IMR-90 (cell line): ENCODE data around the gene CES4A. TPM values are rescaled to one million over a fixed set of nuclear protein-coding genes. Genes with fewer than 3 reads are reported as not detected.

Experiments used
- ATAC-seq: fragments of 200-7000 bp; cut with Tn5 transposase; 2 replicates; pipeline ENCODE4 v1.9.1; 2020; ENCODE audit warnings: low read depth, mild to moderate bottlenecking, moderate library complexity
- BruUV-seq: library from RNA; stranded (reverse); fragments of 400-500 nt; replicated peaks from 2 replicates; lab custom pipeline; 2021; lab: Mats Ljungman, UMichigan
- CTCF ChIA-PET: fragments of 300-600 bp; formaldehyde crosslinking; extraction: SDS; loops from one replicate; lab custom pipeline; 2021; ENCODE audit warnings: antibody characterized with exemption; lab: Yijun Ruan, JAX
- POLR2A ChIA-PET: fragments of 300-600 bp; sonication (Branson Sonifier 250); formaldehyde crosslinking; loops from one replicate; lab custom pipeline; 2022; ENCODE audit warnings: antibody characterized with exemption; ENCODE audit not compliant: unreplicated experiment; lab: Charles Lee
- DNase-seq: peaks from one replicate; pipeline ENCODE4 v3.0.0; 2013
- H2AFZ ChIP-seq: replicated peaks from 2 replicates; pipeline ENCODE3; 2013; ENCODE audit warnings: low read length, mild to moderate bottlenecking; ENCODE audit not compliant: poor library complexity
- H2AK5ac ChIP-seq: 2 replicates; pipeline ENCODE4 v1.6.1; 2013; ENCODE audit warnings: low read depth, low read length, inconsistent platforms
- H2AK9ac ChIP-seq: replicated peaks from 2 replicates; pipeline ENCODE3; 2013; ENCODE audit warnings: mild to moderate bottlenecking, low read depth, low read length, moderate library complexity; ENCODE audit not compliant: poor library complexity
- H2BK120ac ChIP-seq: 2 replicates; pipeline ENCODE4 v1.6.1; 2013; ENCODE audit warnings: low read depth, low read length, inconsistent platforms
- H2BK15ac ChIP-seq: 3 replicates; pipeline ENCODE4 v1.6.1; 2013; ENCODE audit warnings: low read depth, low read length, inconsistent platforms
- H2BK20ac ChIP-seq: 2 replicates; pipeline ENCODE4 v1.6.1; 2013; ENCODE audit warnings: low read depth, mild to moderate bottlenecking, inconsistent platforms, low read length, moderate library complexity
- H2BK5ac ChIP-seq: 2 replicates; pipeline ENCODE4 v1.6.1; 2013; ENCODE audit warnings: mild to moderate bottlenecking, low read depth, low read length, inconsistent platforms; ENCODE audit not compliant: poor library complexity, severe bottlenecking
- H3K14ac ChIP-seq: replicated peaks from 2 replicates; pipeline ENCODE4 v1.6.1; 2013; ENCODE audit warnings: low read depth, low read length, inconsistent platforms
- H3K18ac ChIP-seq: 2 replicates; pipeline ENCODE4 v1.6.1; 2013; ENCODE audit warnings: low read depth, low read length, control low read depth
- H3K23ac ChIP-seq: 2 replicates; pipeline ENCODE4 v1.6.1; 2013; ENCODE audit warnings: low read depth, low read length, inconsistent platforms
- H3K27ac ChIP-seq: 2 replicates; pipeline ENCODE4 v1.5.1; 2013; ENCODE audit warnings: mild to moderate bottlenecking, control low read depth, low read length; ENCODE audit not compliant: insufficient read depth
- H3K27me3 ChIP-seq: 2 replicates; pipeline ENCODE4 v1.6.1; 2013; ENCODE audit warnings: low read length; ENCODE audit not compliant: control insufficient read depth, insufficient read depth
- H3K36me3 ChIP-seq: 2 replicates; pipeline ENCODE4 v1.6.1; 2013; ENCODE audit warnings: low read length, mixed read lengths; ENCODE audit not compliant: control insufficient read depth, insufficient read depth
- H3K4ac ChIP-seq: 2 replicates; pipeline ENCODE4 v1.6.1; 2013; ENCODE audit warnings: low read depth, low read length, inconsistent platforms
- H3K4me1 ChIP-seq: 2 replicates; pipeline ENCODE4 v1.6.1; 2013; ENCODE audit warnings: low read length, mixed read lengths; ENCODE audit not compliant: control insufficient read depth, insufficient read depth
- H3K4me2 ChIP-seq: 2 replicates; pipeline ENCODE4 v1.6.1; 2013; ENCODE audit warnings: low read depth, mild to moderate bottlenecking, control low read depth, low read length, moderate library complexity
- H3K4me3 ChIP-seq: 2 replicates; pipeline ENCODE4 v1.5.1; 2013; ENCODE audit warnings: low read depth, mild to moderate bottlenecking, control low read depth, low read length, moderate library complexity; ENCODE audit not compliant: insufficient read depth
- H3K56ac ChIP-seq: 2 replicates; pipeline ENCODE4 v1.6.1; 2013; ENCODE audit warnings: low read length, inconsistent platforms; ENCODE audit not compliant: insufficient read depth; ENCODE audit errors: extremely low read depth
- H3K79me1 ChIP-seq, 2 experiments: 2 replicates each; pipeline ENCODE4 v1.6.1; 2013; ENCODE audit warnings: low read length in 2 of 2, inconsistent platforms in 1 of 2, low read depth in 1 of 2
- H3K9ac ChIP-seq: 2 replicates; pipeline ENCODE4 v1.6.1; 2013; ENCODE audit warnings: low read depth, low read length, control low read depth
- H3K9me1 ChIP-seq: 2 replicates; pipeline ENCODE4 v1.6.1; 2013; ENCODE audit warnings: low read length, inconsistent platforms; ENCODE audit not compliant: insufficient read depth
- H3K9me3 ChIP-seq: 2 replicates; pipeline ENCODE4 v1.6.1; 2013; ENCODE audit warnings: low read length; ENCODE audit not compliant: control insufficient read depth, insufficient read depth
- H4K20me1 ChIP-seq: 2 replicates; pipeline ENCODE4 v1.6.1; 2013; ENCODE audit warnings: low read length, inconsistent platforms; ENCODE audit not compliant: insufficient read depth
- H4K5ac ChIP-seq: 2 replicates; pipeline ENCODE4 v1.6.1; 2013; ENCODE audit warnings: mild to moderate bottlenecking, low read depth, low read length, control low read depth
- H4K8ac ChIP-seq, 2 experiments: 2 replicates each; pipeline ENCODE4 v1.6.1; 2013; ENCODE audit warnings: low read depth in 2 of 2, low read length in 2 of 2, control low read depth in 1 of 2, inconsistent platforms in 1 of 2
- H4K91ac ChIP-seq: 2 replicates; pipeline ENCODE4 v1.6.1; 2013; ENCODE audit warnings: low read depth, low read length, inconsistent platforms; ENCODE audit not compliant: insufficient read depth
- BHLHE40 ChIP-seq: fragments of 150-350 bp; IDR thresholded peaks from 2 replicates; pipeline ENCODE4 v1.6.1; 2016; ENCODE audit warnings: mild to moderate bottlenecking, low read depth, low read length
- CEBPB ChIP-seq: IDR thresholded peaks from 2 replicates; pipeline ENCODE4 v1.6.1; 2012; ENCODE audit warnings: low read depth, low read length, improper control_type of control experiment
- FOS ChIP-seq: fragments of 150-350 bp; IDR thresholded peaks from 2 replicates; pipeline ENCODE4 v1.6.1; 2016; ENCODE audit warnings: low read depth, low read length
- MAFK ChIP-seq: IDR thresholded peaks from 2 replicates; pipeline ENCODE4 v1.6.1; 2012; ENCODE audit warnings: low read depth, low read length, improper control_type of control experiment
- MAZ ChIP-seq: IDR thresholded peaks from 2 replicates; pipeline ENCODE4 v1.6.1; 2012; ENCODE audit warnings: low read depth, mild to moderate bottlenecking, low read length, improper control_type of control experiment, moderate library complexity, borderline replicate concordance
- NFE2L2 ChIP-seq: fragments of 150-350 bp; IDR thresholded peaks from 2 replicates; pipeline ENCODE4 v1.6.1; 2016; ENCODE audit warnings: low read depth, mild to moderate bottlenecking, low read length
- RAD21 ChIP-seq: IDR thresholded peaks from 2 replicates; pipeline ENCODE4 v1.6.1; 2012; ENCODE audit warnings: low read length, improper control_type of control experiment
- RCOR1 ChIP-seq: IDR thresholded peaks from 2 replicates; pipeline ENCODE4 v1.6.1; 2012; ENCODE audit warnings: mild to moderate bottlenecking, low read length, improper control_type of control experiment; ENCODE audit not compliant: insufficient replicate concordance
- RFX5 ChIP-seq: IDR thresholded peaks from 2 replicates; pipeline ENCODE4 v1.8.0; 2012; ENCODE audit warnings: low read depth, mild to moderate bottlenecking, low read length, moderate library complexity
- SMC3 ChIP-seq: fragments of 150-350 bp; IDR thresholded peaks from 2 replicates; pipeline ENCODE4 v1.6.1; 2016; ENCODE audit warnings: low read depth, mild to moderate bottlenecking, antibody characterized with exemption, low read length, moderate library complexity
- WGBS, 2 experiments: methylation state at CpG; one replicate each; pipeline versions ENCODE4 v1.1.5 to v1.1.7; 2013; ENCODE audit warnings: missing lambda C conversion rate in 2 of 2; ENCODE audit not compliant: insufficient read length in 1 of 2; ENCODE audit errors: extremely low coverage in 2 of 2; 5-methylcytosine and 5-hydroxymethylcytosine counted together
- dilution Hi-C: fragments of 300-500 bp; cut with HindIII; formaldehyde crosslinking; loops from one replicate; pipeline ENCODE4 v1.14.3; 2018; ENCODE audit warnings: low sequenced_read_pairs; ENCODE audit not compliant: unreplicated experiment
- in situ Hi-C: fragments of 300-500 bp; cut with MboI; formaldehyde crosslinking; loops from 3 replicates; pipeline ENCODE4 v1.14.3; 2019; ENCODE audit warnings: low sequenced_read_pairs, inconsistent platforms, mixed read lengths
- intact Hi-C: fragments of 100-400 bp; cut with micrococcal nuclease; formaldehyde crosslinking; loops from 2 replicates; pipeline ENCODE4 v1.10.0; 2022
- polyA plus RNA-seq, 3 experiments: library from polyadenylated mRNA; depleted of rRNA; stranded (reverse); fragments of >200 nt; gene quantifications; 2 replicates each; pipeline ENCODE4 v1.2.3, GENCODE V29; 2012; ENCODE audit warnings: low replicate concordance in 1 of 3
- total RNA-seq: library from RNA; depleted of rRNA; stranded (reverse); fragments of >200 nt; gene quantifications from 2 replicates; pipeline ENCODE4 v1.2.3, GENCODE V29; 2012
- TF ChIP-seq, protein P1 (sequence below): fragments of 150-350 bp; IDR thresholded peaks from 2 replicates; pipeline ENCODE4 v1.6.1; 2016; ENCODE audit warnings: low read depth, mild to moderate bottlenecking, low read length, moderate library complexity, borderline replicate concordance
- TF ChIP-seq, protein P2 (sequence below): conservative IDR thresholded peaks from 2 replicates; pipeline ENCODE4 v1.5.1; 2012; ENCODE audit warnings: mild to moderate bottlenecking, low read depth, low read length, improper control_type of control experiment
- TF ChIP-seq, protein P3 (sequence below): fragments of 150-350 bp; IDR thresholded peaks from 2 replicates; pipeline ENCODE4 v1.6.1; 2017; ENCODE audit warnings: mild to moderate bottlenecking, antibody characterized with exemption, low read length, low read depth

Gene CES4A
- total and polyA plus RNA-seq, 2 of the 4 experiments (the other 2 are of a cell fraction) = 0.72 to 4.7 TPM

- peak overlapping the region; percentile 94 for H2AFZ ChIP-seq
- no TSS peak for BruUV-seq
- H3K4ac ChIP-seq = peak overlapping the region; percentile 22; the same call in 1 of the 2 replicates
- ChIA-PET CTCF (no interaction called here), POLR2A (no interaction called here)
- intact Hi-C loops = no loop called here
- peaks cover 6% of the 10 kb centered on the region; the same call in 1 of the 2 replicates for H3K4me1 ChIP-seq
- H4K20me1 ChIP-seq = no peaks in the 10 kb centered on the region
- in situ Hi-C loops = no loop called here
- H2AK5ac ChIP-seq = no peak overlapping the region; the same call in 1 of the 2 replicates
- H3K79me1 ChIP-seq = no peaks in the 10 kb centered on the region
- no peaks in the 10 kb centered on the region for H3K9me3 ChIP-seq
- H3K36me3 ChIP-seq = no peaks in the 10 kb centered on the region
- H2BK5ac ChIP-seq = no peak overlapping the region
- peak overlapping the region; percentile 39; the same call in 1 of the 2 replicates for H3K9ac ChIP-seq
- no peak overlapping the region for H3K18ac ChIP-seq
- H4K91ac ChIP-seq = no peak overlapping the region
- dilution Hi-C loops = no loop called here
- H3K4me3 ChIP-seq = peak overlapping the region; percentile 65
- H3K56ac ChIP-seq = no peak overlapping the region
- H2BK15ac ChIP-seq = no peak overlapping the region
- H3K14ac ChIP-seq = no peak overlapping the region; the same call in 1 of the 2 replicates
- 0 out of 2 replicates have a peak overlapping the region, but pooled peaks have one; percentile 35 for H4K5ac ChIP-seq
- H3K27ac ChIP-seq = no peak overlapping the region
- peaks cover 4% of the 10 kb centered on the region for H3K9me1 ChIP-seq
- H4K8ac ChIP-seq = peak overlapping the region in 1 of 2 experiments; percentile 38; a peak in 1 of 4 replicates
- 3% methylated on average over 55 of the region's 89 CpGs; no CpG with 5 or more reads in 1 of the 2 experiments for WGBS, 2 experiments
- H2BK120ac ChIP-seq = no peak overlapping the region
- peak overlapping the region; percentile 60 for H2AK9ac ChIP-seq
- H3K23ac ChIP-seq = no peak overlapping the region; the same call in 1 of the 2 replicates
- peaks cover 24% of the 10 kb centered on the region for H3K27me3 ChIP-seq
- peak overlapping the region; percentile 95 for H3K4me2 ChIP-seq
- DNase-seq (no peak), ATAC-seq (peak; percentile 85)
- H2BK20ac ChIP-seq = no peak overlapping the region
- TF ChIP-seq, protein P1, sequence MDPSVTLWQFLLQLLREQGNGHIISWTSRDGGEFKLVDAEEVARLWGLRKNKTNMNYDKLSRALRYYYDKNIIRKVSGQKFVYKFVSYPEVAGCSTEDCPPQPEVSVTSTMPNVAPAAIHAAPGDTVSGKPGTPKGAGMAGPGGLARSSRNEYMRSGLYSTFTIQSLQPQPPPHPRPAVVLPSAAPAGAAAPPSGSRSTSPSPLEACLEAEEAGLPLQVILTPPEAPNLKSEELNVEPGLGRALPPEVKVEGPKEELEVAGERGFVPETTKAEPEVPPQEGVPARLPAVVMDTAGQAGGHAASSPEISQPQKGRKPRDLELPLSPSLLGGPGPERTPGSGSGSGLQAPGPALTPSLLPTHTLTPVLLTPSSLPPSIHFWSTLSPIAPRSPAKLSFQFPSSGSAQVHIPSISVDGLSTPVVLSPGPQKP = no peak
- TF ChIP-seq RCOR1 (no peak), RFX5 (no peak), FOS (no peak), MAFK (no peak), CEBPB (no peak), NFE2L2 (no peak), MAZ (no peak), BHLHE40 (no peak), SMC3 (no peak), RAD21 (no peak)
- TF ChIP-seq, protein P2, sequence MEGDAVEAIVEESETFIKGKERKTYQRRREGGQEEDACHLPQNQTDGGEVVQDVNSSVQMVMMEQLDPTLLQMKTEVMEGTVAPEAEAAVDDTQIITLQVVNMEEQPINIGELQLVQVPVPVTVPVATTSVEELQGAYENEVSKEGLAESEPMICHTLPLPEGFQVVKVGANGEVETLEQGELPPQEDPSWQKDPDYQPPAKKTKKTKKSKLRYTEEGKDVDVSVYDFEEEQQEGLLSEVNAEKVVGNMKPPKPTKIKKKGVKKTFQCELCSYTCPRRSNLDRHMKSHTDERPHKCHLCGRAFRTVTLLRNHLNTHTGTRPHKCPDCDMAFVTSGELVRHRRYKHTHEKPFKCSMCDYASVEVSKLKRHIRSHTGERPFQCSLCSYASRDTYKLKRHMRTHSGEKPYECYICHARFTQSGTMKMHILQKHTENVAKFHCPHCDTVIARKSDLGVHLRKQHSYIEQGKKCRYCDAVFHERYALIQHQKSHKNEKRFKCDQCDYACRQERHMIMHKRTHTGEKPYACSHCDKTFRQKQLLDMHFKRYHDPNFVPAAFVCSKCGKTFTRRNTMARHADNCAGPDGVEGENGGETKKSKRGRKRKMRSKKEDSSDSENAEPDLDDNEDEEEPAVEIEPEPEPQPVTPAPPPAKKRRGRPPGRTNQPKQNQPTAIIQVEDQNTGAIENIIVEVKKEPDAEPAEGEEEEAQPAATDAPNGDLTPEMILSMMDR = no peak
- TF ChIP-seq, protein P3, sequence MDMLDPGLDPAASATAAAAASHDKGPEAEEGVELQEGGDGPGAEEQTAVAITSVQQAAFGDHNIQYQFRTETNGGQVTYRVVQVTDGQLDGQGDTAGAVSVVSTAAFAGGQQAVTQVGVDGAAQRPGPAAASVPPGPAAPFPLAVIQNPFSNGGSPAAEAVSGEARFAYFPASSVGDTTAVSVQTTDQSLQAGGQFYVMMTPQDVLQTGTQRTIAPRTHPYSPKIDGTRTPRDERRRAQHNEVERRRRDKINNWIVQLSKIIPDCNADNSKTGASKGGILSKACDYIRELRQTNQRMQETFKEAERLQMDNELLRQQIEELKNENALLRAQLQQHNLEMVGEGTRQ = no peak
Measured at GRCh38 chr16:67000384-67001351, 12.3 kb downstream of the CES4A start.
